Measurements from ENCODE around the gene OR52D1.

- TF ChIP-seq CTCF (IDR thresholded peaks at IDR 0.05; ENCODE audit: control extremely low read depth in 1 of 3, insufficient read depth in 1 of 3, low read depth in 1 of 3, low read length in 3 of 3) (no peak), EZH2 (IDR thresholded peaks at IDR 0.05; ENCODE audit: low read depth, low read length, severe bottlenecking) (no peak), YY1 (IDR thresholded peaks at IDR 0.05; ENCODE audit: low read depth, low read length) (no peak), MAX (IDR thresholded peaks at IDR 0.05) (no peak), RFX5 (IDR thresholded peaks at IDR 0.05; ENCODE audit: borderline replicate concordance, low read depth, low read length) (no peak), EGR1 (IDR thresholded peaks at IDR 0.05; ENCODE audit: borderline replicate concordance, low read depth, low read length) (no peak), SP4 (IDR thresholded peaks at IDR 0.05; ENCODE audit: low read length) (no peak), POLR2A (IDR thresholded peaks at IDR 0.05; ENCODE audit: control extremely low read depth in 1 of 2, low read depth in 2 of 2, low read length in 2 of 2) (no peak)
Measured at GRCh38 chr11:5488385-5488784, at the start of gene OR52D1.
